HG02973 (cell line): ENCODE measurements around the gene C22orf42.
"Not testable (repeated sequence)": the region's sequence is repeated elsewhere in the genome, so short reads cannot be mapped to it uniquely, and the experiment has no call there.

Source experiments
- ATAC-seq: cut with Tn5 transposase; IDR thresholded peaks from one replicate; pipeline ENCODE4 v1.9.1; 2021; ENCODE audit warnings: moderate library complexity; ENCODE audit not compliant: unreplicated experiment

Gene C22orf42

GRCh38 chr22:32137731-32138324, 21.3 kb downstream of the C22orf42 start:
- ATAC-seq: not testable (repeated sequence)

- not testable (repeated sequence) for ATAC-seq
Observed at GRCh38 chr22:32136881-32137280, 22.2 kb downstream of the C22orf42 start.

- ATAC-seq: not testable (repeated sequence)
Observed at GRCh38 chr22:32135958-32136357, 23.1 kb downstream of the C22orf42 start.

- ATAC-seq: not testable (repeated sequence)
Observed at GRCh38 chr22:32134796-32135195, 24.3 kb downstream of the C22orf42 start.

GRCh38 chr22:32132783-32133182, 26.3 kb downstream of the C22orf42 start:
- no peak for ATAC-seq

GRCh38 chr22:32132126-32132525, 27.0 kb downstream of the C22orf42 start:
- ATAC-seq: no peak

GRCh38 chr22:32130464-32130863, 28.6 kb downstream of the C22orf42 start:
- no peak for ATAC-seq

GRCh38 chr22:32127904-32128303, 31.2 kb downstream of the C22orf42 start:
- no peak for ATAC-seq

GRCh38 chr22:32123657-32124056, 35.4 kb downstream of the C22orf42 start:
- no peak for ATAC-seq

GRCh38 chr22:32122899-32123298, 36.2 kb downstream of the C22orf42 start:
- no peak for ATAC-seq

- no peak for ATAC-seq
Observed at GRCh38 chr22:32120603-32121002, 38.5 kb downstream of the C22orf42 start.

- no peak for ATAC-seq
Observed at GRCh38 chr22:32119568-32120235, 39.4 kb downstream of the C22orf42 start.

GRCh38 chr22:32112380-32112779, 46.7 kb downstream of the C22orf42 start:
- no peak for ATAC-seq

GRCh38 chr22:32106930-32107329, 52.2 kb downstream of the C22orf42 start:
- no peak for ATAC-seq

- no peak for ATAC-seq
Observed at GRCh38 chr22:32103658-32104315, 55.3 kb downstream of the C22orf42 start.

- ATAC-seq: no peak
Observed at GRCh38 chr22:32100711-32101110, 58.4 kb downstream of the C22orf42 start.
